ENCODE measurements around the gene GRIK2.

The GRIK2 gene

DNA sequence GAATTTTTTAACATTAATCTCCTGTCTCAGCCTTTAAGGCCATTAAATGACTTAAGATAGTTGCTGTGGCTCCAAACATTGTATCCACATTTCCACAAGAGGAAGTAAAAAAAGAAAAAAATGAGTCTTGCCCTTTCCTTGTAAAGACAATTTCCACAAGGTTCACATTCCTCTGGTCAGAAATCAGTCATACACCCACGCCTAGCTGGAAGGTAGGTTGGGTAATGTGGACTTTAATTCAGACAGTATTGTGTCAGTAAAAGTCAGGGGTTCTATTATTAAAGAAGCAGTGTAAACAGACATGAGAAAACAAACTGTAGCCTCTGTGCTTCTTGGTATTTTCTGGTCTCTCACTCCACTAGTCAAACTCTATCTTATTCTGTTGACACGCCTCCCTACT is 682.0 kb downstream of the GRIK2 start:
- TF ChIP-seq TAF1 (IDR thresholded peaks at IDR 0.05; ENCODE audit: borderline replicate concordance, insufficient read depth, low read length) (no peak), SIN3A (IDR thresholded peaks at IDR 0.05; ENCODE audit: borderline replicate concordance, insufficient read depth, low read length) (no peak), FOXP2 (optimal IDR thresholded peaks at IDR 0.05; ENCODE audit: borderline replicate concordance, extremely low read depth, extremely low read length, insufficient read depth) (no peak), POLR2AphosphoS5 (IDR thresholded peaks at IDR 0.05; ENCODE audit: low read depth, low read length) (no peak)
- TF ChIP-seq, protein P1, sequence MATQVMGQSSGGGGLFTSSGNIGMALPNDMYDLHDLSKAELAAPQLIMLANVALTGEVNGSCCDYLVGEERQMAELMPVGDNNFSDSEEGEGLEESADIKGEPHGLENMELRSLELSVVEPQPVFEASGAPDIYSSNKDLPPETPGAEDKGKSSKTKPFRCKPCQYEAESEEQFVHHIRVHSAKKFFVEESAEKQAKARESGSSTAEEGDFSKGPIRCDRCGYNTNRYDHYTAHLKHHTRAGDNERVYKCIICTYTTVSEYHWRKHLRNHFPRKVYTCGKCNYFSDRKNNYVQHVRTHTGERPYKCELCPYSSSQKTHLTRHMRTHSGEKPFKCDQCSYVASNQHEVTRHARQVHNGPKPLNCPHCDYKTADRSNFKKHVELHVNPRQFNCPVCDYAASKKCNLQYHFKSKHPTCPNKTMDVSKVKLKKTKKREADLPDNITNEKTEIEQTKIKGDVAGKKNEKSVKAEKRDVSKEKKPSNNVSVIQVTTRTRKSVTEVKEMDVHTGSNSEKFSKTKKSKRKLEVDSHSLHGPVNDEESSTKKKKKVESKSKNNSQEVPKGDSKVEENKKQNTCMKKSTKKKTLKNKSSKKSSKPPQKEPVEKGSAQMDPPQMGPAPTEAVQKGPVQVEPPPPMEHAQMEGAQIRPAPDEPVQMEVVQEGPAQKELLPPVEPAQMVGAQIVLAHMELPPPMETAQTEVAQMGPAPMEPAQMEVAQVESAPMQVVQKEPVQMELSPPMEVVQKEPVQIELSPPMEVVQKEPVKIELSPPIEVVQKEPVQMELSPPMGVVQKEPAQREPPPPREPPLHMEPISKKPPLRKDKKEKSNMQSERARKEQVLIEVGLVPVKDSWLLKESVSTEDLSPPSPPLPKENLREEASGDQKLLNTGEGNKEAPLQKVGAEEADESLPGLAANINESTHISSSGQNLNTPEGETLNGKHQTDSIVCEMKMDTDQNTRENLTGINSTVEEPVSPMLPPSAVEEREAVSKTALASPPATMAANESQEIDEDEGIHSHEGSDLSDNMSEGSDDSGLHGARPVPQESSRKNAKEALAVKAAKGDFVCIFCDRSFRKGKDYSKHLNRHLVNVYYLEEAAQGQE (IDR thresholded peaks at IDR 0.05; ENCODE audit: insufficient read depth in 1 of 2, low read depth in 2 of 2, low read length in 2 of 2): no peak

DNA sequence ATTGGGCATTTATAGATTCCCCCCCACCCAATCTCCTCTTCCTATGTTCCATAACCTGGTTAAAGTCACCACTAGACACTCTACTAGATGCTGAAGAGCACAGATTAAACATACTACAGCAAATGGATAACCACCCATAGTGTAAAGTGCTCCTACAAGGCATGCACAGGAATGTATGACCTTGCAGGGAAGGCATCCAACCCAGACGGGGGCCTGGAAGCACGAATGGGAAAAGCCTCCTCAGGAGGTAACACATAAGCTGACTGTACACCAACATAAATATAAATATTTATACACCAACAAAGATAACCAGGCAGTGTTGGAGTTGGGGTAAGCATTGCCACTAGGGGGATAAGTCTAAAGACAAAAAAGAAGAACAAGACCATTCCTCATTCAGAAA is 691.7 kb downstream of the GRIK2 start:
- TF ChIP-seq FOXP2 (optimal IDR thresholded peaks at IDR 0.05; ENCODE audit: borderline replicate concordance, extremely low read depth, extremely low read length, insufficient read depth): no peak
- TF ChIP-seq, protein P1 (IDR thresholded peaks at IDR 0.05; ENCODE audit: insufficient read depth in 1 of 2, low read depth in 2 of 2, low read length in 2 of 2): no peak
- TF ChIP-seq SIN3A (IDR thresholded peaks at IDR 0.05; ENCODE audit: borderline replicate concordance, insufficient read depth, low read length): no peak
- TF ChIP-seq POLR2AphosphoS5 (IDR thresholded peaks at IDR 0.05; ENCODE audit: low read depth, low read length): no peak
- TF ChIP-seq TAF1 (IDR thresholded peaks at IDR 0.05; ENCODE audit: borderline replicate concordance, insufficient read depth, low read length): no peak

DNA sequence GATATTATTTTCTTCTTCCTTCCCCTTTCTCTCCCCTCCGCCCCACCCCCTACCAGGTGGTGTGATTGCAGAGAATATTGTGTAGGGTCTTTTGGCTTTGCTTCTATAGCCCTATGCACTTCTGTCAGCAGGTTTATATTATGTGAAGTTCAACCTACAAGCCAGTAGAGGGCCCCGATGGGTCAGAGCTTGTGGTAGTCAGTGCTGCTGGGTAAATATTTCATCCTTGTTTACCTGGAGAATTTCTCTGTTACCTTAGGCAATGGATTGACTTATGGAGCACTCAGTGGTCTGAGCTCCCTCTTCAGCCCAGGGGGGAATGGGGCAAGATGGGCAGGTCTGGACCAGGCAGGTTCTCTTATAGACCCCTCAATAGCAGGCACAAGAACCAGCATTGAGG is 720.9 kb downstream of the GRIK2 start:
- TF ChIP-seq FOXP2 (optimal IDR thresholded peaks at IDR 0.05; ENCODE audit: borderline replicate concordance, extremely low read depth, extremely low read length, insufficient read depth) (no peak), POLR2AphosphoS5 (IDR thresholded peaks at IDR 0.05; ENCODE audit: low read depth, low read length) (no peak), SIN3A (IDR thresholded peaks at IDR 0.05; ENCODE audit: borderline replicate concordance, insufficient read depth, low read length) (no peak), TAF1 (IDR thresholded peaks at IDR 0.05; ENCODE audit: borderline replicate concordance, insufficient read depth, low read length) (no peak)
- TF ChIP-seq, protein P1 (IDR thresholded peaks at IDR 0.05; ENCODE audit: insufficient read depth in 1 of 2, low read depth in 2 of 2, low read length in 2 of 2): no peak

DNA sequence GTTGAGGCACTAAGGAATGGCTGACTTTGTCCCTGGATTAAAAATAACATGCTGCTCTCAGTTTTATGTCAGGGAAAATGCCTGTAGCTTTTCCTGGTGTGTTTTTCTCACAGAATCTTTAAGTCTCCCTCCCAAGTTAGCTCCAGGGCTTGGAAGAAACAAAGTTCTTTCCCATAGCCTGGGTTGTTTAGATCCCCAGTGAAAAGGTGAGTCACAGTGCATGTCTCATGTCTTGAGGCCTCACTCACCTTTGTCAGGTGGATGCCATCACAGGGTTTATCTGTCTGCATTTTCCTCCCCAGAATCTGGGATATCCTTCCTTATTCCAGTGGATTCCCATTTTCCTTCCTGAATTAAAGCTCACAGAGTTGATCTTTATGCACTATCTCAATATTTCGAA is 722.4 kb downstream of the GRIK2 start:
- no peak for TF ChIP-seq TAF1 (IDR thresholded peaks at IDR 0.05; ENCODE audit: borderline replicate concordance, insufficient read depth, low read length)
- TF ChIP-seq, protein P1 (IDR thresholded peaks at IDR 0.05; ENCODE audit: insufficient read depth in 1 of 2, low read depth in 2 of 2, low read length in 2 of 2): no peak
- no peak for TF ChIP-seq SIN3A (IDR thresholded peaks at IDR 0.05; ENCODE audit: borderline replicate concordance, insufficient read depth, low read length)
- TF ChIP-seq FOXP2 (optimal IDR thresholded peaks at IDR 0.05; ENCODE audit: borderline replicate concordance, extremely low read depth, extremely low read length, insufficient read depth): no peak
- no peak for TF ChIP-seq POLR2AphosphoS5 (IDR thresholded peaks at IDR 0.05; ENCODE audit: low read depth, low read length)

DNA sequence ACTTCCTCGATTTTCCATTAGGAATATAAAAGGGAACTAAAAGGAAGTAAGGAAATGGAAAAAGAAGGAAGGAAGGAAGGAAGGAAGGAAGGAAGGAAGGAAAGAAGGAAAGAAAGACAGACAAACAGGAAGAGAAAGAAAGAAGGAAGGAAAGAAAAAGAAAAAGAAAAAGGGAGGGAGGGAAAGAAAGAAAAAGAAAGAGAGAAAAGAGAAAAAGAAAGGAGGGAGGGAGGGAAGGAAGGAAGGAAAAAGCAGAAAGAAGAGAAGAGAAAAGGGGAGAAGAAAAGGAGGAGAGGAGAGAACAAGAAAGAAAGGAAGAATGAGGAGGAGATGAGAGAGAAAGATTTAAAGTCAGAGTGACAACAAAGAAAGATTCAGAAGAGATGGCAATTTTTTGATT is 724.5 kb downstream of the GRIK2 start:
- TF ChIP-seq, protein P1 (IDR thresholded peaks at IDR 0.05; ENCODE audit: insufficient read depth in 1 of 2, low read depth in 2 of 2, low read length in 2 of 2): no peak
- TF ChIP-seq SIN3A (IDR thresholded peaks at IDR 0.05; ENCODE audit: borderline replicate concordance, insufficient read depth, low read length) (no peak), FOXP2 (optimal IDR thresholded peaks at IDR 0.05; ENCODE audit: borderline replicate concordance, extremely low read depth, extremely low read length, insufficient read depth) (no peak), TAF1 (IDR thresholded peaks at IDR 0.05; ENCODE audit: borderline replicate concordance, insufficient read depth, low read length) (no peak)

Data from PFSK-1 (cell line).